Naive thymus-derived CD8-positive, alpha-beta T cell (primary cell): ENCODE measurements around the gene MICAL2. TPM values are rescaled to one million over a fixed set of nuclear protein-coding genes. Genes with fewer than 3 reads are reported as not detected.

Source experiments
- ATAC-seq, 2 donors: fragments of 150-1000 bp; cut with Tn5 transposase in 1 of 2; sonication (Bioruptor Pico), chemical (Tn5 transposase) in 1 of 2; 1 replicate in 1 of 2; 2 replicates in 1 of 2; pipeline ENCODE4 v1.10.0; 2021; ENCODE audit warnings: mild to moderate bottlenecking in 2 of 2, moderate library complexity in 2 of 2
- POLR2A ChIA-PET: fragments of 350-600 bp; sonication (Branson Sonifier 250); formaldehyde crosslinking; loops from one replicate; lab custom pipeline; 2021; ENCODE audit warnings: antibody characterized with exemption; lab: Charles Lee
- DNase-seq, 10 donors: peaks; one replicate each; pipeline versions ENCODE4 v3.0.0 to v3.0.0-alpha.2; 2020 to 2022
- H3K27ac Mint-ChIP-seq, 10 donors: one replicate each; pipeline ENCODE4 v1.8.0; 2020 to 2022; ENCODE audit warnings: mild to moderate bottlenecking in 10 of 10, mixed read lengths in 10 of 10, moderate library complexity in 4 of 10, inconsistent platforms in 1 of 10
- H3K27me3 Mint-ChIP-seq, 5 donors: one replicate each; pipeline ENCODE4 v1.8.0; 2021 to 2022; ENCODE audit warnings: mixed read lengths in 5 of 5
- H3K36me3 Mint-ChIP-seq, 3 donors: one replicate each; pipeline ENCODE4 v1.8.0; 2020 to 2022; ENCODE audit warnings: mixed read lengths in 3 of 3, mild to moderate bottlenecking in 2 of 3, inconsistent platforms in 1 of 3
- H3K4me1 Mint-ChIP-seq, 4 donors: one replicate each; pipeline ENCODE4 v1.8.0; 2021 to 2022; ENCODE audit warnings: mixed read lengths in 4 of 4
- H3K4me3 Mint-ChIP-seq, 10 donors: one replicate each; pipeline ENCODE4 v1.8.0; 2020 to 2022; ENCODE audit warnings: mild to moderate bottlenecking in 10 of 10, mixed read lengths in 10 of 10, moderate library complexity in 6 of 10, inconsistent platforms in 1 of 10
- H3K9me3 Mint-ChIP-seq, 9 donors: one replicate each; pipeline ENCODE4 v1.8.0; 2020 to 2022; ENCODE audit warnings: mixed read lengths in 9 of 9, mild to moderate bottlenecking in 3 of 9, inconsistent platforms in 1 of 9, moderate library complexity in 1 of 9
- polyA plus RNA-seq, 3 donors: library from polyadenylated mRNA; unstranded; fragments of 300-500 nt; fragmentation: Illumina TruSeq; gene quantifications; one replicate each; pipeline ENCODE4 v1.2.3, GENCODE V29; 2021
- total RNA-seq, 8 experiments: library from RNA in 2 of 8; stranded (reverse) in 2 of 8; gene quantifications; one replicate each; pipeline ENCODE4 v1.2.3 and lab custom pipeline; 2021 to 2026

The MICAL2 gene
- total and polyA plus RNA-seq, 5 experiments from 2014 or later = 2.3 to 12.3 (median 5.0) TPM

- H3K36me3 Mint-ChIP-seq = no peaks in the 10 kb centered on the region
- H3K4me3 Mint-ChIP-seq = no peak overlapping the region
- POLR2A ChIA-PET = no interaction called here
- peaks cover 13 to 32% (median 21%) of the 10 kb centered on the region in 4 donors for H3K4me1 Mint-ChIP-seq
- H3K27ac Mint-ChIP-seq = no peak overlapping the region
- DNase-seq = no peak
- ATAC-seq = no peak
- no peaks in the 10 kb centered on the region for H3K27me3 Mint-ChIP-seq
- no peaks in the 10 kb centered on the region for H3K9me3 Mint-ChIP-seq
Observed at GRCh38 chr11:12180257-12181205, 70.1 kb downstream of the MICAL2 start.

GRCh38 chr11:12182302-12182675 is 71.9 kb downstream of the MICAL2 start:
- Mint-ChIP-seq H3K36me3 (no peaks in the 10 kb centered on the region), H3K9me3 (no peaks in the 10 kb centered on the region), H3K27ac (no peak overlapping the region), H3K27me3 (no peaks in the 10 kb centered on the region), H3K4me3 (no peak overlapping the region), H3K4me1 (peaks cover 7 to 30% (median 17%) of the 10 kb centered on the region in 4 donors)
- no peak for DNase-seq
- POLR2A ChIA-PET = no interaction called here
- no peak for ATAC-seq

- no peak overlapping the region for H3K4me3 Mint-ChIP-seq
- ATAC-seq (no peak), DNase-seq (no peak)
- peaks cover 7 to 28% (median 17%) of the 10 kb centered on the region in 4 donors for H3K4me1 Mint-ChIP-seq
- H3K9me3 Mint-ChIP-seq = no peaks in the 10 kb centered on the region
- H3K36me3 Mint-ChIP-seq = no peaks in the 10 kb centered on the region
- POLR2A ChIA-PET = no interaction called here
- H3K27ac Mint-ChIP-seq = peak overlapping the region in 1 of 10 donors; percentile 81
- no peaks in the 10 kb centered on the region for H3K27me3 Mint-ChIP-seq
Observed at GRCh38 chr11:12182676-12183541, 72.5 kb downstream of the MICAL2 start.

GRCh38 chr11:12183827-12184620 is 73.6 kb downstream of the MICAL2 start:
- DNase-seq (no peak), ATAC-seq (no peak)
- H3K9me3 Mint-ChIP-seq = no peaks in the 10 kb centered on the region
- peaks cover 6 to 17% (median 12%) of the 10 kb centered on the region in 4 donors for H3K4me1 Mint-ChIP-seq
- no peak overlapping the region for H3K4me3 Mint-ChIP-seq
- H3K27ac Mint-ChIP-seq = peak overlapping the region in 1 of 10 donors; percentile 27
- H3K36me3 Mint-ChIP-seq = no peaks in the 10 kb centered on the region
- POLR2A ChIA-PET = no interaction called here
- H3K27me3 Mint-ChIP-seq = no peaks in the 10 kb centered on the region

GRCh38 chr11:12184699-12185098 is 74.3 kb downstream of the MICAL2 start:
- Mint-ChIP-seq H3K27me3 (no peaks in the 10 kb centered on the region), H3K36me3 (no peaks in the 10 kb centered on the region), H3K27ac (no peak overlapping the region), H3K4me3 (no peak overlapping the region), H3K4me1 (peaks cover 6 to 10% (median 7%) of the 10 kb centered on the region in 4 donors), H3K9me3 (no peaks in the 10 kb centered on the region)
- DNase-seq = no peak
- POLR2A ChIA-PET = no interaction called here
- no peak for ATAC-seq

GRCh38 chr11:12185106-12185690 is 74.8 kb downstream of the MICAL2 start:
- Mint-ChIP-seq H3K36me3 (no peaks in the 10 kb centered on the region), H3K27ac (peak overlapping the region in 3 of 10 donors; percentile 9 to 88 (median 42)), H3K4me1 (peaks cover 2 to 8% (median 6%) of the 10 kb centered on the region in 4 donors), H3K27me3 (no peaks in the 10 kb centered on the region), H3K4me3 (no peak overlapping the region), H3K9me3 (no peaks in the 10 kb centered on the region)
- ATAC-seq (no peak), DNase-seq (no peak)
- POLR2A ChIA-PET = no interaction called here

- peak overlapping the region in 1 of 10 donors; percentile 9 for H3K27ac Mint-ChIP-seq
- ATAC-seq (no peak), DNase-seq (no peak)
- no peaks in the 10 kb centered on the region for H3K9me3 Mint-ChIP-seq
- peaks cover 2 to 9% (median 6%) of the 10 kb centered on the region in 4 donors for H3K4me1 Mint-ChIP-seq
- no peak overlapping the region for H3K4me3 Mint-ChIP-seq
- POLR2A ChIA-PET = no interaction called here
- no peaks in the 10 kb centered on the region for H3K27me3 Mint-ChIP-seq
- H3K36me3 Mint-ChIP-seq = no peaks in the 10 kb centered on the region
Observed at GRCh38 chr11:12185914-12186313, 75.5 kb downstream of the MICAL2 start.

- POLR2A ChIA-PET = no interaction called here
- H3K4me1 Mint-ChIP-seq = peaks cover 2 to 12% (median 6%) of the 10 kb centered on the region in 4 donors
- no peaks in the 10 kb centered on the region for H3K36me3 Mint-ChIP-seq
- no peak for DNase-seq
- H3K4me3 Mint-ChIP-seq = no peak overlapping the region
- no peaks in the 10 kb centered on the region for H3K9me3 Mint-ChIP-seq
- H3K27ac Mint-ChIP-seq = peak overlapping the region in 6 of 10 donors; percentile 9 to 77 (median 48)
- no peaks in the 10 kb centered on the region for H3K27me3 Mint-ChIP-seq
- ATAC-seq = no peak
Observed at GRCh38 chr11:12186701-12187100, 76.3 kb downstream of the MICAL2 start.

- no peak overlapping the region for H3K4me3 Mint-ChIP-seq
- no peaks in the 10 kb centered on the region for H3K36me3 Mint-ChIP-seq
- peaks cover 2 to 13% (median 6%) of the 10 kb centered on the region in 4 donors for H3K4me1 Mint-ChIP-seq
- peak overlapping the region in 2 of 10 donors; percentile 47 to 77 for H3K27ac Mint-ChIP-seq
- DNase-seq (no peak), ATAC-seq (no peak)
- no peaks in the 10 kb centered on the region for H3K9me3 Mint-ChIP-seq
- POLR2A ChIA-PET = no interaction called here
- H3K27me3 Mint-ChIP-seq = no peaks in the 10 kb centered on the region
Observed at GRCh38 chr11:12187399-12187798, 77.0 kb downstream of the MICAL2 start.

- Mint-ChIP-seq H3K27me3 (no peaks in the 10 kb centered on the region), H3K9me3 (no peaks in the 10 kb centered on the region), H3K36me3 (no peaks in the 10 kb centered on the region), H3K4me3 (no peak overlapping the region), H3K4me1 (peaks cover 8 to 23% (median 16%) of the 10 kb centered on the region in 4 donors), H3K27ac (peak overlapping the region in 3 of 10 donors; percentile 29 to 83 (median 71))
- DNase-seq = no peak
- POLR2A ChIA-PET = interaction anchor here (1.0 kb wide), 1 partner anchor 35 kb away, joined by 3 read pairs; no protein-coding TSS in a partner anchor
- ATAC-seq = no peak
Observed at GRCh38 chr11:12188548-12189317, 78.3 kb downstream of the MICAL2 start.

- Mint-ChIP-seq H3K36me3 (no peaks in the 10 kb centered on the region), H3K4me3 (peak overlapping the region in 4 of 10 donors; percentile 14 to 41 (median 18)), H3K4me1 (peaks cover 11 to 31% (median 23%) of the 10 kb centered on the region in 4 donors), H3K27ac (peak overlapping the region in 7 of 10 donors; percentile 1 to 87 (median 80)), H3K27me3 (no peaks in the 10 kb centered on the region), H3K9me3 (no peaks in the 10 kb centered on the region)
- ATAC-seq = no peak
- DNase-seq = peak in 1 of 10 donors; percentile 22
- POLR2A ChIA-PET = interaction anchor here (1.0 kb wide), 1 partner anchor 34 kb away, joined by 3 read pairs; no protein-coding TSS in a partner anchor
Observed at GRCh38 chr11:12189543-12190235, 79.3 kb downstream of the MICAL2 start.
